ENCODE data around the gene PRLR. TPM values are rescaled to one million over a fixed set of nuclear protein-coding genes. Genes with fewer than 3 reads are reported as not detected.

Gene PRLR
- total and polyA plus RNA-seq, 2 of the 8 experiments (the other 6 are each of a cell fraction or from before 2014, with no cell fraction given): 0.53 to 2.5 TPM

DNA sequence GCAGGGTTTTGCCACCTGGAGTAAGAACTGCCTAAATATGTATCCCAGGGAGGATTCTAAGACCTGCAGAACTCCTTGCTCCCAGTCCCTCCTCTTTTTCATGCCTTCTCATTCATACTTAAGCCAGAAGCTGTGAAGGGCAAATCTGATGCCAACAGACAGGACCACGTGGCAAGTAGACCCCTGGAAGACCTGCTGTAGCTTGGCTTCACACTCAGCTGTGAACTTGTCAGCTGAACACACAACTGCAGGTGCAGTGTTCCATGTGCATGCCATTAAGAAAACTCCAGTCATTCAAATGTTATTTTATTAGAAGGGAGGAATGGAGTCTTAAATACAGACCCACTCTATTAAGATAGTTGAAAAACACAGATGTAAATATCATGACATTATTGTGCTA is 103.3 kb downstream of the PRLR start:
- Histone ChIP-seq H2AK5ac (ENCODE audit: low read depth, low read length) (no peak overlapping the region), H4K91ac (replicated peaks; ENCODE audit: insufficient read length, low read length) (no peak overlapping the region), H3K27ac (ENCODE audit: low read depth, low read length) (no peak overlapping the region), H4K5ac (ENCODE audit: insufficient read length, low read depth, low read length) (no peak overlapping the region), H2BK120ac (replicated peaks; ENCODE audit: low read depth, low read length) (no peak overlapping the region), H3K23ac (ENCODE audit: insufficient read length) (no peak overlapping the region), H3K4ac (replicated peaks; ENCODE audit: insufficient read length, low read depth, low read length) (no peak overlapping the region), H3K18ac (ENCODE audit: extremely low read depth, low read length) (no peak overlapping the region), H4K20me1 (replicated peaks in 1 of 2; ENCODE audit: control insufficient read depth in 1 of 2, insufficient read depth in 2 of 2, low read length in 2 of 2) (no peaks in the 10 kb centered on the region), H3K9me3 (ENCODE audit: insufficient read depth in 2 of 2, low read depth in 1 of 2, low read length in 1 of 2) (no peaks in the 10 kb centered on the region), H3K27me3 (replicated peaks in 1 of 4; ENCODE audit: control insufficient read depth in 3 of 4, extremely low read depth in 1 of 4, insufficient read depth in 3 of 4, low read length in 3 of 4) (no peaks in the 10 kb centered on the region), H3K4me3 (ENCODE audit: extremely low read depth in 1 of 4, insufficient read depth in 2 of 4, low read depth in 3 of 4, low read length in 4 of 4) (no peak overlapping the region), H2BK15ac (ENCODE audit: low read length) (no peak overlapping the region), H3K14ac (ENCODE audit: insufficient read length) (no peak overlapping the region), H2BK5ac (ENCODE audit: low read depth, low read length) (no peak overlapping the region), H3K23me2 (ENCODE audit: low read depth, low read length) (no peaks in the 10 kb centered on the region), H3K36me3 (ENCODE audit: control insufficient read depth in 2 of 4, insufficient read depth in 4 of 4, low read length in 3 of 4) (no peaks in the 10 kb centered on the region), H3K4me1 (replicated peaks in 1 of 4; ENCODE audit: control insufficient read depth in 3 of 4, insufficient read depth in 4 of 4, low read length in 3 of 4) (no peaks in the 10 kb centered on the region), H2AFZ (ENCODE audit: low read length) (no peak overlapping the region), H3K4me2 (ENCODE audit: insufficient read depth in 1 of 2, low read depth in 2 of 2, low read length in 2 of 2) (no peak overlapping the region), H2BK20ac (ENCODE audit: low read length) (no peak overlapping the region), H2BK12ac (ENCODE audit: low read depth, low read length) (no peak overlapping the region), H3K56ac (replicated peaks; ENCODE audit: insufficient read length, low read depth, low read length) (no peak overlapping the region), H4K8ac (ENCODE audit: extremely low read depth, insufficient read depth, low read length) (no peak overlapping the region), H3K79me2 (ENCODE audit: control insufficient read depth in 1 of 2, insufficient read depth in 2 of 2, low read length in 2 of 2) (no peaks in the 10 kb centered on the region), H3K9ac (replicated peaks in 1 of 4; ENCODE audit: extremely low read depth in 1 of 4, low read depth in 3 of 4, low read length in 3 of 4) (no peak overlapping the region), H3K79me1 (ENCODE audit: low read depth, low read length) (no peaks in the 10 kb centered on the region)
- ChIA-PET CTCF (ENCODE audit: partially characterized antibody) (interaction anchor here (0.7 to 1.0 kb wide), 2 partner anchors 9 to 11 kb away, joined by 3 to 4 read pairs; no protein-coding TSS in a partner anchor), POLR2A (ENCODE audit: partially characterized antibody) (no interaction called here)
- no peak for DNase-seq (ENCODE audit: low read depth in 1 of 2, low spot score in 2 of 2)
- WGBS, 2 experiments (ENCODE audit: extremely low coverage in 1 of 2, insufficient coverage in 1 of 2, insufficient read length in 1 of 2, insufficient replicate concordance in 2 of 2, low coverage in 1 of 2, low lambda C conversion rate in 2 of 2, missing lambda C conversion rate in 1 of 2): 92% methylated on average over 1 of the region's 1 CpG; no CpG with 5 or more reads in 1 of the 2 experiments
- FAIRE-seq: no peak
- TF ChIP-seq SP2 (IDR thresholded peaks at IDR 0.05; ENCODE audit: low read length) (no peak), ZNF274 (IDR thresholded peaks at IDR 0.05; ENCODE audit: borderline replicate concordance, extremely low read depth, low read length) (no peak), RFX5 (IDR thresholded peaks at IDR 0.05; ENCODE audit: borderline replicate concordance, low read depth, low read length) (no peak), POLR2AphosphoS5 (IDR thresholded peaks at IDR 0.05; ENCODE audit: low read depth, low read length) (no peak), MAX (IDR thresholded peaks at IDR 0.05) (no peak), FOSL1 (IDR thresholded peaks at IDR 0.05; ENCODE audit: insufficient read depth, low read depth, low read length) (no peak), RNF2 (IDR thresholded peaks at IDR 0.05; ENCODE audit: borderline replicate concordance, low read depth, low read length, missing control alignments, poor library complexity, severe bottlenecking) (no peak), TBP (IDR thresholded peaks at IDR 0.05; ENCODE audit: low read depth, low read length) (no peak), KDM5A (IDR thresholded peaks at IDR 0.05; ENCODE audit: low read length) (no peak), NANOG (IDR thresholded peaks at IDR 0.05; ENCODE audit: insufficient read depth, low read depth, low read length, poor library complexity, severe bottlenecking) (no peak), ATF3 (IDR thresholded peaks at IDR 0.05; ENCODE audit: insufficient read depth, low read depth, low read length) (no peak)
- TF ChIP-seq, protein P1, sequence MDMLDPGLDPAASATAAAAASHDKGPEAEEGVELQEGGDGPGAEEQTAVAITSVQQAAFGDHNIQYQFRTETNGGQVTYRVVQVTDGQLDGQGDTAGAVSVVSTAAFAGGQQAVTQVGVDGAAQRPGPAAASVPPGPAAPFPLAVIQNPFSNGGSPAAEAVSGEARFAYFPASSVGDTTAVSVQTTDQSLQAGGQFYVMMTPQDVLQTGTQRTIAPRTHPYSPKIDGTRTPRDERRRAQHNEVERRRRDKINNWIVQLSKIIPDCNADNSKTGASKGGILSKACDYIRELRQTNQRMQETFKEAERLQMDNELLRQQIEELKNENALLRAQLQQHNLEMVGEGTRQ (IDR thresholded peaks at IDR 0.05; ENCODE audit: low read length): no peak
